HEK293 (cell line): ENCODE results near the gene SEMA3F.

Experiments
- CTCF ChIA-PET: fragments of 350-600 bp; formaldehyde crosslinking; extraction: SDS; loops from one replicate; lab custom pipeline; 2021; ENCODE audit warnings: antibody characterized with exemption; lab: Yijun Ruan, JAX
- POLR2A ChIA-PET: fragments of 300-600 bp; formaldehyde crosslinking; extraction: SDS; loops from one replicate; lab custom pipeline; 2020; ENCODE audit warnings: antibody characterized with exemption, inconsistent platforms; lab: Yijun Ruan, JAX
- H3K27ac ChIP-seq: fragments of 200-500 bp; sonication (Bioruptor generic); 2 replicates; pipeline ENCODE4 v1.5.1; 2014; ENCODE audit warnings: low read depth, low read length, control low read depth, inconsistent platforms; ENCODE audit errors: extremely low read depth
- H3K36me3 ChIP-seq, 2 experiments: fragments of 200-500 bp in 1 of 2; sonication (Bioruptor generic) in 1 of 2; 1 replicate in 1 of 2; 2 replicates in 1 of 2; pipeline ENCODE4 v1.5.1; 2014 to 2017; ENCODE audit warnings: inconsistent platforms in 2 of 2, low read length in 2 of 2; ENCODE audit not compliant: control insufficient read depth in 2 of 2, insufficient read depth in 1 of 2
- H3K4me1 ChIP-seq: fragments of 200-500 bp; sonication (Bioruptor generic); 2 replicates; pipeline ENCODE4 v1.5.1; 2014; ENCODE audit warnings: mild to moderate bottlenecking, low read length, inconsistent platforms; ENCODE audit not compliant: control insufficient read depth, insufficient read depth
- H3K4me3 ChIP-seq: 2 replicates; pipeline ENCODE4 v1.5.1; 2011; ENCODE audit warnings: low read depth, mild to moderate bottlenecking, control low read depth, low read length, moderate library complexity
- H3K9me3 ChIP-seq: fragments of 200-500 bp; sonication (Bioruptor generic); 2 replicates; pipeline ENCODE4 v1.5.1; 2014; ENCODE audit warnings: low read depth, low read length, inconsistent platforms; ENCODE audit not compliant: control insufficient read depth, insufficient read depth
- ATF2 ChIP-seq: fragments of 450-650 bp; formaldehyde crosslinking; IDR thresholded peaks from 2 replicates; pipeline ENCODE4 v1.5.1; 2016; ENCODE audit warnings: missing biosample characterization, missing genetic modification characterization, low read depth
- GFI1B ChIP-seq: fragments of 450-650 bp; formaldehyde crosslinking; IDR thresholded peaks from 2 replicates; pipeline ENCODE4 v1.5.1; 2016; ENCODE audit warnings: missing biosample characterization, missing genetic modification characterization
- IKZF3 ChIP-seq: fragments of 450-650 bp; IDR thresholded peaks from 2 replicates; pipeline ENCODE4 v1.5.0; 2018; ENCODE audit warnings: missing biosample characterization, mild to moderate bottlenecking, missing genetic modification characterization, moderate library complexity
- OSR2 ChIP-seq: fragments of 450-650 bp; formaldehyde crosslinking; IDR thresholded peaks from 2 replicates; pipeline ENCODE4 v1.5.1; 2016; ENCODE audit warnings: missing biosample characterization, missing genetic modification characterization
- TSHZ1 ChIP-seq: fragments of 450-650 bp; formaldehyde crosslinking; IDR thresholded peaks from 2 replicates; pipeline ENCODE4 v1.5.1; 2016; ENCODE audit warnings: missing biosample characterization, missing genetic modification characterization, borderline replicate concordance
- YY1 ChIP-seq: fragments of 450-650 bp; formaldehyde crosslinking; IDR thresholded peaks from 2 replicates; pipeline ENCODE4 v1.5.1; 2018; ENCODE audit warnings: missing biosample characterization, missing genetic modification characterization
- YY2 ChIP-seq: fragments of 450-650 bp; formaldehyde crosslinking; IDR thresholded peaks from 2 replicates; pipeline ENCODE4 v1.5.1; 2016; ENCODE audit warnings: missing biosample characterization, missing genetic modification characterization
- ZBTB48 ChIP-seq: fragments of 450-650 bp; formaldehyde crosslinking; IDR thresholded peaks from 2 replicates; pipeline ENCODE4 v1.5.1; 2016; ENCODE audit warnings: missing biosample characterization, missing genetic modification characterization
- ZBTB49 ChIP-seq: fragments of 450-650 bp; formaldehyde crosslinking; IDR thresholded peaks from 2 replicates; pipeline ENCODE4 v1.5.1; 2016; ENCODE audit warnings: missing biosample characterization, missing genetic modification characterization, low read depth
- ZBTB7A ChIP-seq: fragments of 450-650 bp; formaldehyde crosslinking; IDR thresholded peaks from 2 replicates; pipeline ENCODE4 v1.5.1; 2016; ENCODE audit warnings: low read depth, missing biosample characterization, missing genetic modification characterization
- ZNF121 ChIP-seq: fragments of 450-650 bp; formaldehyde crosslinking; IDR thresholded peaks from 2 replicates; pipeline ENCODE4 v1.5.1; 2016; ENCODE audit warnings: missing biosample characterization, missing genetic modification characterization
- ZNF155 ChIP-seq: fragments of 450-650 bp; formaldehyde crosslinking; IDR thresholded peaks from 2 replicates; pipeline ENCODE4 v1.5.1; 2016; ENCODE audit warnings: missing biosample characterization, missing genetic modification characterization
- ZNF202 ChIP-seq: fragments of 450-650 bp; formaldehyde crosslinking; IDR thresholded peaks from 2 replicates; pipeline ENCODE4 v1.5.1; 2016; ENCODE audit warnings: missing biosample characterization, missing genetic modification characterization, borderline replicate concordance
- ZNF292 ChIP-seq: fragments of 450-650 bp; formaldehyde crosslinking; IDR thresholded peaks from 2 replicates; pipeline ENCODE4 v1.5.1; 2016; ENCODE audit warnings: low read depth, missing biosample characterization, missing genetic modification characterization, borderline replicate concordance
- ZNF473 ChIP-seq: fragments of 450-650 bp; formaldehyde crosslinking; IDR thresholded peaks from 2 replicates; pipeline ENCODE4 v1.5.1; 2017; ENCODE audit warnings: missing biosample characterization, missing genetic modification characterization
- ZNF514 ChIP-seq: fragments of 450-650 bp; formaldehyde crosslinking; IDR thresholded peaks from 2 replicates; pipeline ENCODE4 v1.5.1; 2016; ENCODE audit warnings: missing biosample characterization, missing genetic modification characterization
- ZNF660 ChIP-seq: fragments of 450-650 bp; IDR thresholded peaks from 2 replicates; pipeline ENCODE4 v1.5.1; 2018; ENCODE audit warnings: missing biosample characterization, mild to moderate bottlenecking, missing genetic modification characterization
- ZNF747 ChIP-seq: fragments of 450-650 bp; formaldehyde crosslinking; IDR thresholded peaks from 2 replicates; pipeline ENCODE4 v1.5.1; 2016; ENCODE audit warnings: missing biosample characterization, missing genetic modification characterization
- ZSCAN18 ChIP-seq: fragments of 450-650 bp; formaldehyde crosslinking; IDR thresholded peaks from 2 replicates; pipeline ENCODE4 v1.5.1; 2016; ENCODE audit warnings: missing biosample characterization, missing genetic modification characterization

The SEMA3F gene

GRCh38 chr3:50224639-50225038, 69.5 kb downstream of the SEMA3F start:
- ChIA-PET POLR2A (interaction anchor here (1.0 kb wide), 1 partner anchor 20 kb away, joined by 8 read pairs; no protein-coding TSS in a partner anchor), CTCF (interaction anchor here (0.5 to 17.6 kb wide), 13 partner anchors 12 to 101 kb away, joined by 3 to 237 read pairs (median 4); partner anchors contain the start of genes GNAI2 and GNAT1)
- Histone ChIP-seq H3K9me3 (no peaks in the 10 kb centered on the region), H3K4me1 (no peaks in the 10 kb centered on the region), H3K27ac (no peak overlapping the region), H3K36me3 (no peaks in the 10 kb centered on the region), H3K4me3 (no peak overlapping the region)
- TF ChIP-seq ZBTB7A (tag by site-specific recombination) (no peak), ZSCAN18 (tag by site-specific recombination) (no peak), ZNF202 (tag by site-specific recombination) (no peak), ZNF660 (tag by site-specific recombination) (no peak), ZNF747 (no peak), ZNF292 (tag by site-specific recombination) (no peak), ZNF473 (tag by site-specific recombination) (no peak), ZNF121 (no peak), IKZF3 (no peak), GFI1B (no peak), YY2 (tag by site-specific recombination) (no peak), ZBTB49 (tag by site-specific recombination) (no peak), ZBTB48 (tag by site-specific recombination) (no peak), ATF2 (tag by site-specific recombination) (no peak), OSR2 (tag by site-specific recombination) (no peak), ZNF155 (tag by site-specific recombination) (no peak), ZNF514 (tag by site-specific recombination) (no peak), TSHZ1 (tag by site-specific recombination) (no peak), YY1 (tag by site-specific recombination) (no peak)
